Measurements from ENCODE around the gene PCDHGA1. TPM values are rescaled to one million over a fixed set of nuclear protein-coding genes. Genes with fewer than 3 reads are reported as not detected.

The PCDHGA1 gene
- total RNA-seq, 1 experiment from 2014 or later = 0.63 TPM

- H3K9me3 ChIP-seq (ENCODE audit: control insufficient read depth, low read depth, low read length) = peaks cover 12% of the 10 kb centered on the region
- H3K79me1 ChIP-seq (ENCODE audit: insufficient read depth, low read depth, low read length, poor library complexity, severe bottlenecking) = no peaks in the 10 kb centered on the region
- H3K4me1 ChIP-seq (ENCODE audit: insufficient read depth, low read length) = no peaks in the 10 kb centered on the region
- no peak overlapping the region for H2BK15ac ChIP-seq (ENCODE audit: low read depth, low read length)
- no peak overlapping the region for H3K56ac ChIP-seq (ENCODE audit: insufficient read length, low read depth, low read length)
- no peak overlapping the region for H3K27ac Mint-ChIP-seq
- H3K9me3 Mint-ChIP-seq = peaks cover 21 to 22% of the 10 kb centered on the region in 2 experiments
- no peaks in the 10 kb centered on the region for H3K23me2 ChIP-seq (ENCODE audit: insufficient read length, low read depth, low read length, poor library complexity, severe bottlenecking)
- no peak overlapping the region for H3K14ac ChIP-seq (ENCODE audit: insufficient read depth, low read length)
- H3K23ac ChIP-seq (ENCODE audit: insufficient read length, low read depth, low read length) = no peak overlapping the region
- no peaks in the 10 kb centered on the region for H3K27me3 ChIP-seq (ENCODE audit: insufficient read depth, low read length)
- no peak overlapping the region for H3K27ac ChIP-seq (ENCODE audit: insufficient read length, low read depth, low read length)
- no peak overlapping the region for H2BK120ac ChIP-seq (ENCODE audit: low read depth, low read length, poor library complexity, severe bottlenecking)
- no peak overlapping the region for H2BK5ac ChIP-seq (ENCODE audit: insufficient read length, low read length)
- H3K36me3 Mint-ChIP-seq (ENCODE audit: insufficient read depth in 1 of 3, low read depth in 3 of 3) = peaks cover 39 to 59% (median 58%) of the 10 kb centered on the region in 3 experiments
- no peak overlapping the region for H2BK12ac ChIP-seq (ENCODE audit: insufficient read length, low read depth, low read length)
- no peak overlapping the region for H2AK5ac ChIP-seq (ENCODE audit: insufficient read length, low read length)
- H2BK20ac ChIP-seq (ENCODE audit: low read depth, low read length, poor library complexity, severe bottlenecking) = no peak overlapping the region
- no peak overlapping the region for H3T11ph ChIP-seq (ENCODE audit: low read length)
- no peak for DNase-seq
- H3K18ac ChIP-seq (ENCODE audit: insufficient read length, low read depth, low read length) = no peak overlapping the region
- WGBS (ENCODE audit: extremely low coverage, insufficient read length, low lambda C conversion rate) = no CpG with 5 or more reads among the region's 1 CpG
- no peaks in the 10 kb centered on the region for H3K79me2 ChIP-seq (ENCODE audit: insufficient read depth, low read length)
- H3K4ac ChIP-seq (ENCODE audit: low read depth, low read length) = no peak overlapping the region
- H4K5ac ChIP-seq (ENCODE audit: insufficient read length, low read depth, low read length) = no peak overlapping the region
- H3K27me3 Mint-ChIP-seq (ENCODE audit: low read depth) = no peaks in the 10 kb centered on the region
- no peak overlapping the region for H3K4me3 Mint-ChIP-seq
- TF ChIP-seq CTCF (conservative IDR thresholded peaks at IDR 0.05) = no peak
- no peak overlapping the region for H3K4me2 ChIP-seq (ENCODE audit: insufficient read depth, insufficient read length, low read length)
- no peak overlapping the region for H4K91ac ChIP-seq (ENCODE audit: insufficient read length, low read depth, low read length)
- H2AFZ ChIP-seq (ENCODE audit: low read length) = no peak overlapping the region
- H3K9ac ChIP-seq (ENCODE audit: extremely low read depth, insufficient read length, low read length) = no peak overlapping the region
- H3K4me1 Mint-ChIP-seq = peaks cover 4 to 6% of the 10 kb centered on the region in 2 experiments; a peak in 3 of 4 replicates
- no peak overlapping the region for H4K8ac ChIP-seq (replicated peaks; ENCODE audit: insufficient read length, low read depth, low read length)
- H4K20me1 ChIP-seq (ENCODE audit: control insufficient read depth, insufficient read depth, insufficient read length) = no peaks in the 10 kb centered on the region
These were observed 217.2 kb downstream of the PCDHGA1 start for GRCh38 chr5:141547488-141547887.
